GM18907 (cell line): ENCODE measurements around the gene RRP1.

Experiments
- ATAC-seq: cut with Tn5 transposase; IDR thresholded peaks from one replicate; pipeline ENCODE4 v1.9.1; 2021; ENCODE audit warnings: mild to moderate bottlenecking, moderate library complexity; ENCODE audit not compliant: unreplicated experiment

The RRP1 gene

DNA sequence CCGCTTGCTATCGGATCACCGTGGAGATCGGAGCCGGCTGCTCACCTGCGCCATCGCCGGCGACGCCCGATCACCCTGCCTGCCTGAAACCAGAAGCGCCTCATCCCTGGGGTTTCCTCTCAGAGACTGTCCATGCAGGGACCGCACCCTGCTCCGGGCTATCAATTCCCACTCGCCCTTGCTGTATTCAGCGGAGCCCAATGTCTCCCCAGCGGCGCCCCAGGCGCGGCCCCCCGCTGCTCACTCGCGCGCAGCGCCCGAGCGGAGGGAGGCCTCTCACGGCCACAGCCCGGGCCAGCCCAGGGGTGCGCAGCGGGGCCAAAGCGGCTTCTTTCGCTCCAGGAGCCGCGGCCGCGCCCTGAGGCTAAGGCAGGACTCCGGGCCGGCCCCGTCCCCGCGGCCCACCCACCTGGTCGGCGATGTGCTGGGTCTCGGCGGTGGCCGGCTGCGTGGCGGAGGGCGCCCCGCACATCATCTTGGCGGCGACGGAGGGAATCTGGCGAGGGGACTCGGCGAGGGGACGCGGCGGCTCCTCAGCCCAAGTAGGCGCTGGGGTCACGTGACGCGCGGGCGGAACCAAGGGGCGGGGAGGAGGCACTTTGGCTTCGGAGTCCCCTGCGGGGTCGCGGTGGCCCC, 13.5 kb upstream of the RRP1 start, which contains the start of gene CSTB:
CSTB (minus strand) TSS at position 514 of the 636 bp plus-strand sequence; CDS start at position 475, 39 bp downstream.
- ATAC-seq = peak; percentile 63

DNA sequence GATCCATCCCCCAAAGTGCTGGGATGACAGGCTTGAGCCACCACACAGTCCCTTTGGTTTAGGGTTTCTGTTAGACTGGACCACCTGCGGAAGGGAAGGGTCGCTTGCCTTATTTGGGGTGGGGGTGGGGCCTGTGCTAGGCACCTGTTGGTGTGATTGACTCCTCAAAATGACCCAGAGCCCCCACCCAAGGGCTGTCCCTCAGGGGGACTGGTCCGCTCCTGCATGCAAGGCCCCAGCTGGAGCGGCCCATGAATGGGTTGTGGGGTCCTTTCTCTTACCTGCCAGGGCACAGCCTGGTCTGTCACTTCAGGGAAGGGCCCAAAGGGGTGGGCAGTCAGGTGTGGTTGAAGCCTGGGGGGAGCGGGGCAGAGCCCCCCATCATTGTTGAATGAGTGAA, 11.4 kb upstream of the RRP1 start:
- no peak for ATAC-seq

DNA sequence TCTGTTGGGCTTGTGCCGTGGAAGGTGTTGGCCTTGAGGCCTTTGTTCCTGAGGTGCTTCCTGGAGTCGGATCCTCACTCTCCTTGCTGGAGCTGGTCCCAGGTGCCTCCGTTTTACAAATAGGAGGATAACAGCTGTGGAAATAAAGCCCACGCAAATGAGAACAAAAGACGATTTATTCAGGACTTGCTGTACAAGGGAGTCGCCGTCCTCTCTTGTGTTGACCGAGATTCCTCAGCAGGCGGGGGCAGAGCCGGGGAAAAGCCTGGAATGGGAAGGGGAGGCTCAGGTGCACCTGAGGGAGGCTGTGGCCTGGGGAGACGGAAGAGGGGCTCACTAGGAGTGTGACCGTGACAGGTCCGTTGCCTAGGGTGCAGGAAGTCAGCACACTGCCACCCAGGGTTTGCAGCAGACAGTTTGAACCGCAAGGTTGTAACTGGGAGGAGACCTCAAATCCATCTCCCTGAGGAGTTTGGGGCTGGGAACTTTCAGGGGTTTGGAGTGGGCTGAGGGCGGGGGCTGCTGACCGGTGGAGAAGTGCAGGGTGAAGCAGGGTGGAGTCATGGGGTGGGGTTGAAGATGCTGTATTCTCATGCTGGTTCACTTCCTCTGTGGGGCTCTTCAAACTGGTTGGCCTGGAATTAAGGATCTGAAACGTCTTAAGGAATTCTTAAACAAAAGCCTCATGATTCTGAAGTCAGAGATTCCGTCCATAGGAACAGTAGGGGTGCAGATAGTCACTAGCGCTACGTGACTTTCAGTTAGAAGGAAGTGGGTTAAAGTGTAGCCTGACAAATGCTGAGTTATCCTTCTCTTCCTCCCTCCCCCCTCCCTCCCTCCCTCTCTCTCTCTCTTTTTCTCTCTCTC, 10.7 kb upstream of the RRP1 start:
- no peak for ATAC-seq

DNA sequence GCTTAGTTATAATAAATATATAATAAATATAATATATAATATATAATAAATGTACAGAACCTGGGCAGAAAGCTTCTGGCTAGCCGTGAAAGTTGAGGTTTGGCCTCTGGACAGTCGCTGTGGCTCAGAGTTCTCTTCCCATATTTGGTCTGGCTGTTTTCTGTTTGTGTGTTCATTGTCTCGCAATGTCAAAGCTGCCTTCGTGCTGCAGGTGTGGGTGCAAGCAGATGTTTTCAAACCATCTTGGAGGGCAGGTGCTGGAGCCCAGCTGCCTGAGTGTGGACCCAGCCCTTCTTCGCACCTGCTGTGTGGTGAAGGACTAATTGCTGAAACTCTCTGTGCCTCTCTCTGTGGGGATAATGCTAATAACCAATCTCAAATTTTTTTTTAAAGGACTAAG, 9.7 kb upstream of the RRP1 start:
- no peak for ATAC-seq

DNA sequence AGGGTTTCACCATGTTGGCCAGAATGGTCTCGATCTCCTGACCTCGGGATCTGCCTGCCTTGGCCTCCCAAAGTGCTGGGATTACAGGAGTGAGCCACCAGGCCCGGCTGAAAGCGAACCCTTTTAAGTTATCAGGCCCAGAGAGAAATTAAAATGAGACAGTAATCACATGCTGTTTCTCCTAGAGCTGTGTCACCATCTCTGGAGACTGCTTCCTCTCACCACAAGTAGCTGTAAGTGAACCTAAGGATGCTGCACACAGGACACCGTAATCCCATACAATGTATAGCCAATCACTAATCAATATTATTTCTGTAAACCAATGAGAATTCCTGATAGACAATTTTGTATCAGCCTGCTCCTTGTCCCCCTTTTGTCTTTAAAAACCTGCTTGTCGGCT, 7.5 kb upstream of the RRP1 start:
- no peak for ATAC-seq

DNA sequence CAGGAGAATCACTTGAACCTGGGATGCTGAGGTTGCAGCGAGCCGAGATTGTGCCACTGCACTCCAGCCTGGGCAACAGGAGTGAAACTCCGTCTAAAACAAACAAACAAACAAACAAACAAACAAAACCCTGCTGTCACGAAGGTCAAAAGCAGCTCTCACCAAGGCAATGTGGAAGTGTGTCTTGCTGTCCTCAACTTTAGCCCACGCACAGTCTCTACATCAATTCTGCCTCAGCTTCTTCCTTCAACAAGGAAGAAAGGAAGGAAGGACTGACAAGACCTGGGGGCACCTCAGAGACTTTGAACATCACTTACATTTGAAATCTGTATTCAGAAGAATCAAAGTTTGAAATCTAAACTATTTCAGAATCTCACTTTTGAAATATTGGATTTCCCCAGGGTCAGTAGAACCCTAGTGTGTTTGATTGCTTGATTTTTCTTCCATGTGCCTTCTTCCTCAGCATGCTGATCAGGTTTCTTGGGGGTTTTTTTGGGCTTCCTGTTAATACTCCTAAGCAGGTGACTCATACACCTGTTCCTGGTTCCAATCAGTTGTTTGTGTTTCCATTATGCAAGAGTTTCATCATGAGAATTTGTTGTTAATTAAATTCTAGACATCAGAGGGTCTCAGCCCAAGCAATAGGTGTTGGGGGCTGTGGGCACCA, 6.8 kb upstream of the RRP1 start:
- ATAC-seq = no peak

DNA sequence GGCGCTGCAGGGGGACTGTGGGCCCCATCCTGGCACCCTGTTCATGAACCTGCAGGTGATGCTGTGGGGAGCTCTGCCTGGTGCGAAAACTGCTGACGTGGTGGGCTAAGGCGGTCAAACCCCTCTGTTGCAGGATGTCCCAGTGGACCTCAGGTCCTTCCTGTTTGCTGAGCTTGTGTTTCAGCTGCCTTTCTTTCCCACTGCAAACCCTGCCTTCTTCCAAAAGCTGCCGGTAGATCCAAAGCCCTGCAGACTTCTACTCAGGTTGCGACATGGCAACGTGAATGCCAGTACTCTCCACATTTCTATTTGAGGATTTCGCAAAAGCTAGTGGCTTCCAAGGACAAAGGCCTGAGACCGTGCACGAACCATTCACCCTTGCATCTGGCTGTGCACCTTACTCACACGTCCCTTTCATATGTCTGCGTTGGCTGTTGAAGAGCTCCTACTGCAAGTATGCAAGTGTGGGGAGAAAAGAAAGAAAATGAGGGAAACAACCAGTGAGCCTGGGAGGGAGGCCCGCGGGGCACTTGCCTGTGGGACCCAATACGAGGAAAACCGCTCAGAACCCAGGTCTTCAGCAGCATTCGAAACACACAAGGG, 6.2 kb upstream of the RRP1 start:
- no peak for ATAC-seq

DNA sequence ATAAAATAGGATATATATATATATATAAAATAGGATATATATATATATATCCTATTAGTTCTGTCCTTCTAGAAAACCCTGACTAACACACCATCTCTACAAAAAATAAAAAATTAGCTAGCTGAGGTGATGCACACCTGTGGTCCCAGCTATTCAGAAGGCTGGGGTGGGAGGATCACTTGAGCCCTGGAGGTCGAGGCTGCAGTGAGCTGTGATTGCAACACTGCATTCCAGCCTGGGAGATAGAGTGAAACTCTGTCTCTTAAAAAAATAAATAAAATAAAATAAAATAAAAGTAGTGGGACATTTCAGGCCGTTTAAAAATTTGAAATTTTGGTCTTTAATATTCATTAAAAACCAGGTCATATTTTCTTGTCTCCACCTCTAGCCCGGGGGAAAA, 4.2 kb upstream of the RRP1 start:
- no peak for ATAC-seq

DNA sequence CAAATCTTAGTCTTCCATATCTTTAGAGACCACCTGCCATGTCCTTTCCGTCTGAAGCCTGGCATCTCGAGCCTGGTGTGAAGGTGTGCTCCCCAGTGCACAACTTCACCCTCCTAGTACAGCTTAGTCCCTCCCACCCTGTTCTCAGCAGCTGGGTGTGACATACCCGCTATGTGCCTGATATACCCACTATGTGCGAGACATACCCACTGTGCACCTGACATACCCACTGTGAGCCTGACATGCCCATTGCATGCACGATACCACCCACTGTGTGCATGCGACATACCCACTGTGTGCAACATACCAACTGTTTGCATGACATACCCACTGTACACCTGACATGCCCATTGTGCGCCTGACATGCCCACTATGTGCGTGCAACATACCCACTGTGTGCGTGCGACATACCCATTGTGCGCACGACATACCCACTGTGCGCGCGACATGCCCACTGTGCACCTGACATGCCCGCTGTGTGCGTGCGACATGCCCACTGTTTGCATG, 3.0 kb upstream of the RRP1 start:
- no peak for ATAC-seq

DNA sequence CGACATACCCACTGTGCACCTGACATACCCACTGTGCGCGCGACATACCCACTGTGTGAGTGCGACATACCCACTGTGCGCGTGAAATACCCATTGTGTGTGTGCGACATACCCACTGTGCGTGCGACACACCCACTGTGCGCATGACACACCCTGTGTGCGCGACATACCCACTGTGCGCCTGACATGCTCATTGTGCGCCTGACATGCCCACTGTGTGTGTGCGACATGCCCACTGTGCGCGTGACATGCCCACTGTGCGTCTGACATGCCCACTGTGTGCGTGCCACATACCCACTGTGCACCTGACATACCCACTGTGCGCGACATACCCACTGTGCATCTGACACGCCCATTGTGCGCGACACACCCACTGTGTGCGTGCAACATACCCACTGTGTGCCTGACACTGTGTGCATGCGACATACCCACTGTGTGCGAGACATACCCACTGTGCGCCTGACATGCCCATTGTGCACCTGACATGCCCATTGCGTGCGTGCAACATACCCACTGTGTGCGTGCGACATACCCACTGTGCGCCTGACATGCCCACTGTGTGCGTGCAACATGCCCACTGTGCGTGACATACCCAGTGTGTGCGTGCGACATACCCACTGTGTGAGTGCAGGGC, 2.5 kb upstream of the RRP1 start:
- ATAC-seq = no peak

DNA sequence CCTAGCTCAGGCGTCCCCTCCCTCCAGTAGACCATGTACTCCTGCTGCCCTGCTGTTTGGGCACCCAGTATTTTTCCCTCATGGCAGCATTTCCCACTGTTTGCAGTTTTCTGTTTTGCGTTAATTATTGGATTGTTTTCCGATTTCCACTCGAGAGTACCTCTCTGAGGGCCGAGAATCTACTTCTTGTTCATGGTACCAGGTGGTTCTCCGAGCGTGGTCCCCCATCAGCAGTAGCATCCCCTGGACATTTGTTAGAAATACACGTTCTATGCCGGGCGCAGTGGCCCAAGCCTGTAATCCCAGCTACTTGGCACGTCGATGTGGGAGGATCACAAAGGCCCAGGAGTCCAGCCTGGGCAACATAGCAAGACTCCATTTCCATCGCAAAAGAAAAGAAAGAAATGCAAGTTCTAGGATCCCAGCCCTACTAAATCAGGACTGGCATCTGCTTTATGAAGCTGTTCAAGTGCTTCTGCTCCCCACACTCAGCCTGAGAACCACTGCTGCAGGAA, 690 bp downstream of the RRP1 start:
- no peak for ATAC-seq

DNA sequence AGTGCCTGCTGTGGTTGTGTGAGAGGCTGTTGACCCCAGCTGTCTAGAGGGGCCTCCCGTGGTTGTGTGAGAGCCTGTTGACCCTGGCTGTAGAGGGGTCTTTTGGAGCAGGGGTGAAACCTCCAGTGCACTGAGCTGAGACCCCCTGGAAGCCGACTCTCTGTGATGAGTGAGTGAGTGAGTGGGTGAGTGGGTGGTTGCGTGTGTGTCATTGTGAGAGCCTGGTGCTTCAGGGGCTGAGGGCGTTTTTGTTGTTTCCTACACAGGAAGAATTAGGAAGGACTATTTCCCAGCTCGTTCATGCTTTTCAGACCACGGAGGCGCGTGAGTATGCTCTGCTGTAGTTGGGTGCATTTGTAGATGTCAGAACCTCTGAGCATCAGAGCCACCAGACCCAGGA, 3.0 kb downstream of the RRP1 start:
- no peak for ATAC-seq

DNA sequence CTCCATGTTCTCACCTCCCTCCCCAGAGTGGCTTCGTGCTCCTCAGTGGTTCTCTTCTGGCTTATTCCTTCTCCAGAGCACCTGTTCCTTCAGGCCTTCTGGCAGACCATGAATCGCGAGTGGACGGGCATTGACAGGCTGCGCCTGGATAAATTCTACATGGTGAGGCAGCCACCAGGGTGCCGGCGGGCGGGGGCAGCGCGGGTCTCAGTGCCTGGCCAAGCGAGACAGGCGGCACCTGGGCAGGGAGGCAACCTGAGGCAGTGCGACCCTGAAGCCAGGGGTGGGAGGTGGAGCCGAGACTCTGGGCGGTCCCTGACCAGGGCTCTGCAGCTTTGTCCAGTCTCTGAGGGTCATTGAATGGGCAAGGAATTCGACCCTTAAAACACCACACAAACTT, 3.9 kb downstream of the RRP1 start:
- ATAC-seq = no peak

DNA sequence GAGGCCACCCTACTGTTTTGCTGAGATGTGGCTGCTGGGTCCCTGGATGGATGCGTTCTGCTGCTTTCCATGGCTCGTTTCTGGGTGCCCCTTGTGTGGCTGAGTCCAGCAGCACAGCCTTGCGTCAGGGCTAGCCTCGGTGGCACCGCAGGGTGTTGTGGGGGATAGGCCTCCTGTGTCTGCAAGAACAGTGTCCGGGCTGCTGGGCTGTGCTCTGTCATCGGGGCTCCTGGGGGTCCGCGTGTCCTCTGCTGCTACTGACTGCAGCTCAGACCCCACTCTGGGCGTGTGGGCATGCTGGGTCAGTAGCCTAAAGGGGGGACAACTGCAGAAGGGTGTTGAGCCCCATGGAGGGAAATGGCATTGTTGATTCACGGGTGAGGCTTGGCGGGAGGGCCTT, 4.9 kb downstream of the RRP1 start:
- no peak for ATAC-seq

DNA sequence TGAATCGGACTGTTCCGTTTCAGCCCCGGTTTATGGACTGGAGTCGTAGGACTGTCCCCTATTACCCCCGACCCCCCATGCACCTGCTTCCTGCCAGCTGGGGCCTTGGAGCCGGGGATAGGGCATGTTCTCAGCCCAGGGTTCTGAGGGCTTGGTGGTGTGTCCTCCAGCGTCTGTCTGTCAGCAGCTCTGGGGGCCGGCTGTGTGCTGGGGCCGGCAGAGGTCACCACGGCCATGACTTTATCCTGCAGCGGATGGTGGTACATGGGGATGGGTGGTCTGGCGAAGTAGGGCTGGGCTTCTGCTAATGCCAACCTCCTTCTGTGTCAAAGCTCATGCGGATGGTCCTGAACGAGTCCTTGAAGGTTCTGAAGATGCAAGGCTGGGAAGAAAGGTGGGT, 5.5 kb downstream of the RRP1 start:
- no peak for ATAC-seq

DNA sequence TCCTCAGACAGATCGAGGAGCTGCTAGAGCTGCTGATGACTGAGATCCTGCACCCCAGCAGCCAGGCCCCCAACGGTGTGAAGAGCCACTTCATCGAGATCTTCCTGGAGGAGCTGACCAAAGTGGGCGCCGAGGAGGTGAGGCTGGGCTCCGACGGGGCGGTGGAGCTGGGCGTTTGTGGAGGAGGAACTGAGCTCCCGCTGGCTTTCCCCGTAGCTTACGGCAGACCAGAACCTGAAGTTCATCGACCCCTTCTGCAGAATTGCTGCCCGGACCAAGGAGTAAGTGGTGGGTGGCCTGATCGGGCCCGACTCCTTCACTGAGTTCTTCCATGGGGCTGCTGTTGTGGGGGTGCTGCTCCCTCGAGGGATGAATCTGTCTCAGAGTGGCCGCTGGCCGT, 8.0 kb downstream of the RRP1 start:
- no peak for ATAC-seq

DNA sequence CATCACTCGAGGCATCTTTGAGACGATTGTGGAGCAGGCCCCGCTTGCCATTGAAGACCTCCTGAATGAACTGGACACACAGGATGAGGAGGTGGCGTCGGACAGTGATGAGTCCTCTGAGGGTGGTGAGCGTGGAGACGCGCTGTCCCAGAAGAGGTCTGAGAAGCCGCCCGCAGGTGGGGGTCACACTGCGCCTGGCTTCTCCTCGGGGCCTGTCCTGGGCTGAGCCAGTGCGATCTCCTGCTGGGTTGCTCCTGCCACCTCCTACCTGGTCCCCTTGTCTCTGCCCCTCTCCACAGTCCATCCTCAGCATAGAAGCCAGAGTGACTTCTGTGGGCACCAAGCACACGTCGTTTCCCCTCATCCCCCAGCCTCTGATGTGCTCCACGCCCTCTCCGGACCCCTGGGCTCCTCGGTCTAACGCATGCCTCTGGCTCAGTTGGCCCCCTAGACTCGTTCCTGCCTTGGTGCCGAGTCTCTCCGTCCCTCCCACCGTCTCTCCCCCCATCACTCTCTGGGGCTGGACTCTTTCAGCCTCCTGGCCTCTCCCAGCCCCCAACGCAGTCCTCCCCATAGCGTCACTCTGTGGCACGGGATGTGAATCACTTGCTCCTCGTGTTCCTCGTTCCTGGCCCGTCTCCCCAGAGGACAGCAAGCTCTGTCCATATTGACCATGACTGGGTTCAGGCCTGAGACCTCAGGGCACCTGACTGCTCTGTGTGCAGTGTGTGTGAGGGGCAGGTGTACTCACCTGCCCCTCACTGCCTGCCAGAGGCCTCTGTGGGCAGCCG, 8.7 kb downstream of the RRP1 start:
- no peak for ATAC-seq

DNA sequence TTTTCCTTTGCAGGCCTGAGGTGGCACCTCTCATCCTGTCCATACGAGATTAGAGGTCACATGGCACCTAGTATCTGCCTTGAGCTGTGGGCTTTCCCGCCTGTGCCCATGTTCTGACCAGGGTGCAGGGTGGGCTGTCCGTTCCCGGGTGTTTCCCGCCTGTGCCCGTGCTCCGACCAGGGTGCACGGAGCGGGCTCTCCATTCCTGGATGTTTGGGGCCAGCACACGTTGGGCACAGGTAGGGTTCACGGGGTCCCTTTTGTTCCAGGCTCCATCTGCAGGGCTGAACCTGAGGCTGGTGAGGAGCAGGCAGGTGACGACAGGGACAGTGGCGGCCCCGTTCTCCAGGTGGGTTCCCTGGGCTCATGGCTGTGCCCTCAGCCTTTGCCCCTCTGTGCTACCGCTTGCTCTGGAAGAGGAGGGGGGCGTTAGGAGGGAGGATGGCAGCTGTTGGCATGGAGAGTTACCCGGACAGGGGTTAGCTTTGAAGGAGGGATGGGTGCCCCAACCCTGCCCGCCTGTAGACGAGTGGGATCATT, 10.0 kb downstream of the RRP1 start:
- no peak for ATAC-seq

DNA sequence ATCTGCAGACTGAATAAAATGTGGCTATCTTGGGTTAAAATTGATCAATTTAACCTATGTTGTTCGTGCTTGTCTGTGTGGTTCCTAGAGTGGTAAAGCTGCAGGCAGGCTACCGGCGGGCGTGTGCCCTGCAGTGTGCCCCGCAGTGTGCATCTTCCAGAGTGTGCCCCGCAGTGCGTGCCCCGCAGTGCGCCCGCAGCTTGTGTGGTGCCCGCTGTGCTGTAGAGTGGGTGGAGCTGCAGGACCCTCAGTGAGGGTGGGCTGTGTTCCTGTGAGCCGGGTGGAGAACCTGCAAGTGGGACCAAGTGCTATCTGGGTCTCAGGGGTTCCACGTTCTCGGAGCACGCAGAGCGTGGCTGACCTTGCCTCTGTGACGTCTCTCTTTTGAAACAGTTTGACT, 10.7 kb downstream of the RRP1 start:
- no peak for ATAC-seq

DNA sequence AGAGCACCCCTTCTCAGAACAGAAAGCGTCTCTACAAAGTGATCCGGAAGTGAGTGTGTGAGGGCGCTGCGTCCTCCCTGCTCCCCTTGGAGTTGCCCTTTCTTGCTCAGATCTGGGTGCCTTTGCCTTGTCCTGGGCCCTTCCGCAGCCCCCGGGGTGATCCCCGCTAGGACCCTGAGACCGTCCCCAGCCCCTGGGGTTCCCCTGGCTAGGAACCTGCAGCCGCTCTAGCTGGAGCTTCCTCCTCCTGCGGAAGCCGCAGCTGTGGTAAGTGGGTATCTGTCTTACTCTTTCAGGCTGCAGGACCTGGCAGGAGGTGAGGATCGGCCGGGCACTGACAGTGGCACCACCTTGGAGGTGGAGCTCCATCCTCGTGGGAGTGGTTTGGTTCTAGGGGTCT, 11.2 kb downstream of the RRP1 start:
- ATAC-seq = no peak
